Mucosa of stomach (tissue), 1 donor: ENCODE measurements around the gene NEK8.
"Not testable (repeated sequence)": the region's sequence is repeated elsewhere in the genome, so short reads cannot be mapped to it uniquely, and the experiment has no call there.

Experiments
- H3K27me3 ChIP-seq: one replicate; pipeline ENCODE4 v1.7.0; 2013; ENCODE audit warnings: mild to moderate bottlenecking, low read length; ENCODE audit not compliant: control insufficient read depth, insufficient read depth
- H3K36me3 ChIP-seq: one replicate; pipeline ENCODE4 v1.7.0; 2013; ENCODE audit warnings: low read length; ENCODE audit not compliant: control insufficient read depth, insufficient read depth
- H3K4me1 ChIP-seq: one replicate; pipeline ENCODE4 v1.7.0; 2013; ENCODE audit warnings: mild to moderate bottlenecking, low read length; ENCODE audit not compliant: control insufficient read depth, insufficient read depth
- H3K4me3 ChIP-seq: one replicate; pipeline ENCODE4 v1.7.0; 2013; ENCODE audit warnings: low read length
- H3K9ac ChIP-seq: one replicate; pipeline ENCODE4 v1.7.0; 2013; ENCODE audit warnings: mild to moderate bottlenecking, low read length, moderate library complexity
- H3K9me3 ChIP-seq: one replicate; pipeline ENCODE4 v1.7.0; 2013; ENCODE audit warnings: mild to moderate bottlenecking, low read length, moderate library complexity; ENCODE audit not compliant: control insufficient read depth
- donor health status: Pancreatic carcinoma.

The NEK8 gene

GRCh38 chr17:28722417-28723158 is 6.0 kb upstream of the NEK8 start:
- Histone ChIP-seq H3K9ac (peak overlapping the region; percentile 85), H3K4me3 (no peak overlapping the region), H3K36me3 (peaks cover 11% of the 10 kb centered on the region), H3K9me3 (no peaks in the 10 kb centered on the region), H3K4me1 (peaks cover 52% of the 10 kb centered on the region), H3K27me3 (no peaks in the 10 kb centered on the region)

DNA sequence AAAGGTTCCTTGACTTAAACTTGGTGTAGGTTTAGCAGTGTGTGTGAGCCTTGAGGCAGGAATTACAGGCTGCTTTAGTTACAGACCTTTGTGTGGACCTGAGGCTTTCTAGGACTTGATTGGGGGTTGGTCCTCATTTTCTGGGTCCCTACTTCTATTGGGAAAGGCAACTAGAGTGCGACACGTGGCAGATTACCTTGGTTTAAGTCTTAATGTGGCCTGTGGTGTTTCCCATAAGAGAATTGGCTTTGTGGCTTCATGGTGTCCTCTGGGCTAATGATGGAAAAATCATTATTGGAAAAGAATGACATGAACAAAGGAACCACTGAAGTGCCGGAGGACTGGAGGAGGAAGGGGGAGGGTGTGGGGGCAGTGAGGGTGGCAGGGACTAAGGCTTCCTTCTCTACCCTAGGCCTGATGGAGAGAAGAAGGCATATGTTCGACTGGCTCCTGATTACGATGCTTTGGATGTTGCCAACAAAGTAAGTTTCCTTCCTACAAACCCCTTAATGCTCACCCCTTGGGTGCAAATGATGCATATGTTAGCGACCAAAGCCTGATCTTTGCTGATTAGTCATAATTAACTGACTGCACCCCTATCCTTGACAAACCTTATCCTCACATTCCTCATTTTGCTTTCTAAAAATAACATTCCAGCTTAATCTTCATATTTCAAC is 5.3 kb upstream of the NEK8 start:
- H3K4me3 ChIP-seq = no peak overlapping the region
- H3K27me3 ChIP-seq = no peaks in the 10 kb centered on the region
- no peaks in the 10 kb centered on the region for H3K9me3 ChIP-seq
- peaks cover 53% of the 10 kb centered on the region for H3K4me1 ChIP-seq
- no peak overlapping the region for H3K9ac ChIP-seq
- peaks cover 11% of the 10 kb centered on the region for H3K36me3 ChIP-seq

DNA sequence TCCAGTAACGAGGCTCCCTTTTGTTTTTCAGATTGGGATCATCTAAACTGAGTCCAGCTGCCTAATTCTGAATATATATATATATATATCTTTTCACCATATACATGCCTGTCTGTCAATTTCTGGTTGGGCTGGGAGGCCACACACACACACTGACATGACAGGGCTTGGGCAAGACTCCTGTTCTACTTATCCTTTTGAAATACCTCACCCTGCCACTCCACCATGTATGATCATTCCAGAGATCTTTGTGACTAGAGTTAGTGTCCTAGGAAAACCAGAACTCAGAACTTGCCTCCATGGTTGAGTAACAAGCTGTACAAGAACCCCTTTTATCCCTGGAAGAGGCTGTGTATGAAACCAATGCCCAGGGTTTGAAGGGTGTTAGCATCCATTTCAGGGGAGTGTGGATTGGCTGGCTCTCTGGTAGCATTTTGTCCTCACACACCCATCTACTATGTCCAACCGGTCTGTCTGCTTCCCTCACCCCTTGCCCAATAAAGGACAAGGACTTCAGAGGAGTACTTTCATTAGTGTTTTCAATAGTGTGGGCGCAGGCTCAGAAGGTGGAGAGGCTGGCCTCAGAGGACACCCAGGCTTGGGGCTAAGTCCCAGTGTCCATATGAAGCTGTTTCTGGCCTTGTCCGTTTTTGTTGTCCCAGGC is 4.6 kb upstream of the NEK8 start:
- not testable (repeated sequence) for H3K9me3 ChIP-seq, H3K4me3 ChIP-seq, H3K9ac ChIP-seq, H3K27me3 ChIP-seq
- peaks cover 11% of the 10 kb centered on the region for H3K36me3 ChIP-seq
- peaks cover 51% of the 10 kb centered on the region for H3K4me1 ChIP-seq

- no peak overlapping the region for H3K4me3 ChIP-seq
- H3K36me3 ChIP-seq = peaks cover 11% of the 10 kb centered on the region
- no peaks in the 10 kb centered on the region for H3K27me3 ChIP-seq
- H3K9me3 ChIP-seq = no peaks in the 10 kb centered on the region
- peaks cover 57% of the 10 kb centered on the region for H3K4me1 ChIP-seq
- peak overlapping the region; percentile 70 for H3K9ac ChIP-seq
Measured at GRCh38 chr17:28724500-28725165, 4.0 kb upstream of the NEK8 start.

- peak overlapping the region; percentile 40 for H3K4me3 ChIP-seq
- peaks cover 61% of the 10 kb centered on the region for H3K4me1 ChIP-seq
- H3K36me3 ChIP-seq = peaks cover 11% of the 10 kb centered on the region
- peak overlapping the region; percentile 70 for H3K9ac ChIP-seq
- H3K27me3 ChIP-seq = no peaks in the 10 kb centered on the region
- H3K9me3 ChIP-seq = no peaks in the 10 kb centered on the region
Measured at GRCh38 chr17:28725166-28725659, 3.4 kb upstream of the NEK8 start.

DNA sequence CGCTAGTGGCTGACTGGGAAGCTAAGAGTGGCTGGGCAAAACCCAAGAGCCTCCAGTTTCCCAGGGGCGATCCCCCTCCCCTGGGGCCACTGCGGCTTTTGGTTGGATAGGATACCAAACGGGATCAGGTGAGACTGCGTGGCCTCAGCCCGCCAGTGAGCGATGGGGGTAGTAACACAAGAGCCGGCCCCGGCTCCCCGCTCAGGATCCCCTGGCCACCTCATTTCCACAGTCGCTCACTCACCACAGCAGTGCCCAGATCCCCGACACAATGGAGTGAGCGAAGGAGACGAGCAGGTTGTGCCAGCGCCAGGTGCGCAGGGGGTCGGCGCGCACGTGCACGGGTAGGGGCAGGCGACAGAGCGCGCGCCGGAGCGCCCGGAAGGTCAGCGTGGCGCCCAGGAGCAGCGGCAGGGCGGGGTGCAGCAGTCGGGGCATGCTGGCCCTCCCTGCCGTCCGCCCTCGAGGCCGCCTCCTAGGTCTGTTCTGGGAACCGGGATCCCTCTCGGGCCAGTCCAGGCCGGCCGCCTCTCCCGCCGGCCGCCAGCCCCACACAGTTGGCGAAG is 2.8 kb upstream of the NEK8 start:
- H3K27me3 ChIP-seq = no peaks in the 10 kb centered on the region
- peak overlapping the region; percentile 40 for H3K4me3 ChIP-seq
- no peaks in the 10 kb centered on the region for H3K9me3 ChIP-seq
- peaks cover 56% of the 10 kb centered on the region for H3K4me1 ChIP-seq
- peaks cover 11% of the 10 kb centered on the region for H3K36me3 ChIP-seq
- peak overlapping the region; percentile 70 for H3K9ac ChIP-seq

- Histone ChIP-seq H3K9me3 (no peaks in the 10 kb centered on the region), H3K4me3 (peak within 1 kb of the TSS; percentile 51), H3K36me3 (peaks cover 11% of the 10 kb centered on the region), H3K9ac (peak within 1 kb of the TSS; percentile 96), H3K27me3 (no peaks in the 10 kb centered on the region), H3K4me1 (peaks cover 56% of the 10 kb centered on the region)
Measured at GRCh38 chr17:28726226-28726626, 2.4 kb upstream of the NEK8 start, which contains the start of gene TLCD1. TSS of gene TLCD1 (minus strand) at chr17:28726233. CDS start at chr17:28726097, 136 bp downstream.

GRCh38 chr17:28726627-28727491 is 1.7 kb upstream of the NEK8 start:
- Histone ChIP-seq H3K27me3 (no peaks in the 10 kb centered on the region), H3K9me3 (no peaks in the 10 kb centered on the region), H3K4me3 (peak overlapping the region; percentile 51), H3K9ac (peak overlapping the region; percentile 96), H3K4me1 (peaks cover 56% of the 10 kb centered on the region), H3K36me3 (peaks cover 11% of the 10 kb centered on the region)

DNA sequence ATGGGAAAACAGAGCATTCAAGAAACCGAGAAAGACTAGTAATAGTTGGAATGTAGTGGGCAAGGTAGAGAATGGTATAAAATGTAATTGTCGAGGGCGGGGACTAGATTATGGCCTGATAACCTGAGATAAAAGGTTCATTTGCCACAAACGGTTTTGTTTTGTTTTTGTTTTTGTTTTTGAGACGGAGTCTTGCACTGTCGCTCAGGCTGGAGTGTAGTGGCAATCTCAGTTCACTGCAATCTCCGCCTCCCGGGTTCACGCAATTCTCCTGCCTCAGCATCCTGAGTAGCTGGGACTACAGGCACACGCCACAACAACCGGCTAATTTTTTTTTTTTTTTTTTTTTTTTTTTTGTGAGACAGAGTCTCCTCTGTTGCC is 1.4 kb downstream of the NEK8 start:
- no peaks in the 10 kb centered on the region for H3K9me3 ChIP-seq
- no peaks in the 10 kb centered on the region for H3K36me3 ChIP-seq
- no peak overlapping the region for H3K4me3 ChIP-seq
- no peaks in the 10 kb centered on the region for H3K27me3 ChIP-seq
- peaks cover 36% of the 10 kb centered on the region for H3K4me1 ChIP-seq
- no peak overlapping the region for H3K9ac ChIP-seq

- Histone ChIP-seq H3K36me3 (no peaks in the 10 kb centered on the region), H3K4me3 (no peak overlapping the region), H3K9ac (no peak overlapping the region), H3K4me1 (peaks cover 30% of the 10 kb centered on the region), H3K27me3 (no peaks in the 10 kb centered on the region), H3K9me3 (no peaks in the 10 kb centered on the region)
Measured at GRCh38 chr17:28733346-28733745, 4.8 kb downstream of the NEK8 start.

GRCh38 chr17:28734712-28735241 is 6.2 kb downstream of the NEK8 start:
- Histone ChIP-seq H3K9me3 (no peaks in the 10 kb centered on the region), H3K4me3 (no peak overlapping the region), H3K27me3 (no peaks in the 10 kb centered on the region), H3K36me3 (no peaks in the 10 kb centered on the region), H3K4me1 (peaks cover 23% of the 10 kb centered on the region), H3K9ac (no peak overlapping the region)
